Activated CD8-positive, alpha-beta T cell treated with anti-CD3 and anti-CD28 coated beads for 36 hours (primary cell): ENCODE measurements around the gene TMEM215. TPM values are rescaled to one million over a fixed set of nuclear protein-coding genes. Genes with fewer than 3 reads are reported as not detected.

Experiments used
- ATAC-seq: fragments of 200-7000 bp; cut with Tn5 transposase; one replicate; pipeline ENCODE4 v1.10.0; 2021; ENCODE audit warnings: mild to moderate bottlenecking, moderate library complexity
- CTCF ChIA-PET: fragments of 350-600 bp; sonication (Branson Sonifier 250); formaldehyde crosslinking; loops from one replicate; lab custom pipeline; 2021; ENCODE audit warnings: antibody characterized with exemption; lab: Charles Lee
- POLR2A ChIA-PET: fragments of 350-600 bp; sonication (Branson Sonifier 250); formaldehyde crosslinking; loops from one replicate; lab custom pipeline; 2021; ENCODE audit warnings: antibody characterized with exemption; lab: Charles Lee
- DNase-seq: peaks from one replicate; pipeline ENCODE4 v3.0.0-alpha.2; 2020
- H3K27ac Mint-ChIP-seq: one replicate; pipeline ENCODE4 v1.8.0; 2021; ENCODE audit warnings: mild to moderate bottlenecking, mixed read lengths
- H3K27me3 Mint-ChIP-seq: one replicate; pipeline ENCODE4 v1.8.0; 2021; ENCODE audit warnings: mixed read lengths
- H3K36me3 Mint-ChIP-seq: one replicate; pipeline ENCODE4 v1.8.0; 2021; ENCODE audit warnings: low read depth, mixed read lengths
- H3K4me1 Mint-ChIP-seq: one replicate; pipeline ENCODE4 v1.8.0; 2021; ENCODE audit warnings: low read depth, mixed read lengths
- H3K4me3 Mint-ChIP-seq: one replicate; pipeline ENCODE4 v1.8.0; 2021; ENCODE audit warnings: mild to moderate bottlenecking, moderate library complexity, mixed read lengths
- H3K9me3 Mint-ChIP-seq: one replicate; pipeline ENCODE4 v1.8.0; 2021; ENCODE audit warnings: mixed read lengths
- intact Hi-C: fragments of 100-400 bp; cut with micrococcal nuclease; formaldehyde crosslinking; loops from one replicate; pipeline ENCODE4 v1.10.0; 2022
- total RNA-seq, 2 experiments: library from RNA; stranded (reverse); gene quantifications; one replicate each; pipeline ENCODE4 v1.2.3, GENCODE V29; 2021
- TF ChIP-seq, protein P1 (sequence below): fragments of 200-600 bp; IDR thresholded peaks from one replicate; pipeline ENCODE4 v1.8.0; 2022; ENCODE audit warnings: antibody characterized with exemption, mild to moderate bottlenecking

Gene TMEM215
- total RNA-seq, 2 experiments from 2014 or later = not detected

DNA sequence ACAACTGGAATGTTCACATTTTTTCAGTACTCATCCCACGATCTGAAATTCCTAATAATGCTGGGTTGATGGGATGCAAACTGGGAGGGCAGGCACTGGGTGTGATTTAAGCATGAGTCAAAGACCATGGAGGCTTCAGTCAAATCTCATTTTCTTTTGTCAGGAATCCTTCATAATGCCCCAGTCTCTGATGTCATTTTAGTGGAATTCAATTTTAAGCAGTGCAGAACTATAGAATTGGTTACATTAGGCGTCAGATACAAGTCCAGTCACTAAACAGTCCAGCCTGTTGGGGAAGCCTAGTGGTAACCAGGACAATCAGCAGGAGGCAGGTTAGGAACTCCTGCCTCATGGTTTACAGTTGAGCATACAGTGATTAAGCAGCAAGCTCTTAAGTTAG is 41.0 kb upstream of the TMEM215 start:
- TF ChIP-seq, protein P1, sequence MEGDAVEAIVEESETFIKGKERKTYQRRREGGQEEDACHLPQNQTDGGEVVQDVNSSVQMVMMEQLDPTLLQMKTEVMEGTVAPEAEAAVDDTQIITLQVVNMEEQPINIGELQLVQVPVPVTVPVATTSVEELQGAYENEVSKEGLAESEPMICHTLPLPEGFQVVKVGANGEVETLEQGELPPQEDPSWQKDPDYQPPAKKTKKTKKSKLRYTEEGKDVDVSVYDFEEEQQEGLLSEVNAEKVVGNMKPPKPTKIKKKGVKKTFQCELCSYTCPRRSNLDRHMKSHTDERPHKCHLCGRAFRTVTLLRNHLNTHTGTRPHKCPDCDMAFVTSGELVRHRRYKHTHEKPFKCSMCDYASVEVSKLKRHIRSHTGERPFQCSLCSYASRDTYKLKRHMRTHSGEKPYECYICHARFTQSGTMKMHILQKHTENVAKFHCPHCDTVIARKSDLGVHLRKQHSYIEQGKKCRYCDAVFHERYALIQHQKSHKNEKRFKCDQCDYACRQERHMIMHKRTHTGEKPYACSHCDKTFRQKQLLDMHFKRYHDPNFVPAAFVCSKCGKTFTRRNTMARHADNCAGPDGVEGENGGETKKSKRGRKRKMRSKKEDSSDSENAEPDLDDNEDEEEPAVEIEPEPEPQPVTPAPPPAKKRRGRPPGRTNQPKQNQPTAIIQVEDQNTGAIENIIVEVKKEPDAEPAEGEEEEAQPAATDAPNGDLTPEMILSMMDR = no peak
- no peaks in the 10 kb centered on the region for H3K36me3 Mint-ChIP-seq
- POLR2A ChIA-PET = no interaction called here
- DNase-seq (no peak), ATAC-seq (no peak)
- H3K4me1 Mint-ChIP-seq = no peaks in the 10 kb centered on the region
- no peak overlapping the region for H3K4me3 Mint-ChIP-seq
- peaks cover 9% of the 10 kb centered on the region for H3K9me3 Mint-ChIP-seq
- no peak overlapping the region for H3K27ac Mint-ChIP-seq
- no peaks in the 10 kb centered on the region for H3K27me3 Mint-ChIP-seq
- intact Hi-C loops = no loop called here
- CTCF ChIA-PET = no interaction called here

DNA sequence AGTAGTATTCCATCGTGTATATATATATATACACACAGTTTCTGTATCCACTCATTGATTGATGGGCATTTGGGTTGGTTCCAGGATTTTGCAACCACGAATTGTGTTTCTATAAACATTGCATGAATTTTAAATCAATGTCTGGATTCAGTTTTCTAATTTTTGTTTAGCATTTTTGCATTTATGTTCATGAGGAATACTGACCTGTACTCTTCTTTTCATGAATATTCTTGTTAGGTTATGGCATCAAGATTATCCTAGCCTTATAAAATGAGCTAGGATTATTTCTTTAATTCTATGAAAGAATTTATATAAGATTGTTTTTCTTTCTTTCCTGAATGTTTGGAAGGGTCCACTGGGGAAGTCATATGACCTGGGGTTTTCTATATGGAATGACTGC is 35.3 kb upstream of the TMEM215 start:
- intact Hi-C loops = no loop called here
- peaks cover 7% of the 10 kb centered on the region for H3K27me3 Mint-ChIP-seq
- no peak overlapping the region for H3K4me3 Mint-ChIP-seq
- DNase-seq (no peak), ATAC-seq (no peak)
- peaks cover 9% of the 10 kb centered on the region for H3K9me3 Mint-ChIP-seq
- no peaks in the 10 kb centered on the region for H3K4me1 Mint-ChIP-seq
- CTCF ChIA-PET = no interaction called here
- TF ChIP-seq, protein P1 = no peak
- H3K27ac Mint-ChIP-seq = no peak overlapping the region
- POLR2A ChIA-PET = no interaction called here
- no peaks in the 10 kb centered on the region for H3K36me3 Mint-ChIP-seq

DNA sequence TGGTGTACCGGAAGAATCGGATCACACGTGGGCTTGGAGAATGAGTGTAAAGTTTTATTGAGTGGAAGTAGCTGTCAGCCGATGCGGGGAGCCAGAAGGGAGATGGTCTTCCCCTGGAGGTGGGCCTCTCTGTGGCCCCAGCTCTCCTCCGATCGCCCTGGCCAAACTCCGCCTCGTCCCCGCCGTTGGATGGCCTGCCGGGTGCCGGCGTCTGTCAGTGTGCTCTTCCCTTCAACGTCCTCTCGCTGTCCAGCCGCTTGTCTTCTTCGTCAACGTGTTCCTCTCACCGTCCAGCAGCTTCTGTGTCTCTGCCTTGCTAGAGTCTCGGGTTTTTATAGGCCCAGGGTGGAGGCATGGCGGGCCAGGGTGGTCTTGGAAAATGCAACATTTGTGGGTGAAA is 27.6 kb upstream of the TMEM215 start:
- TF ChIP-seq, protein P1 = no peak

DNA sequence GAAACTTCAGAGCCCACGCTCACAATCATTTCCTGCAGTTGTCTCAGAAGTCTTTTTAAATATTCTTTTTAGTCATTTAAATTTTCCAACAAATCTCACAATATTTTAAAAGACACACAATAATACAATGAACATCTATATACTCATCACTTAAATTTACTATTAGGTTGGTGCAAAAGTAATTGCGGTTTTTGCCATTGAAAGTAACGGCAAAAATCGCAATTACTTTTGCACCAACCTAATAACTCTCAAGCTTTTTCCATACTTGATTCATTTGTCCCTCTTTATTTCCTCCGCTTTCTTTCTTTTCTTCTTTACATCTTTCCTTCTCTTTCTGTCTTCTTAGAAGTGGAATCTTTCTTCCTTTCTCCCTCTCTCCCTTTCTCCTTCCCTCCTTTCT is 19.2 kb upstream of the TMEM215 start:
- no peaks in the 10 kb centered on the region for H3K4me1 Mint-ChIP-seq
- no peaks in the 10 kb centered on the region for H3K9me3 Mint-ChIP-seq
- ChIA-PET CTCF (no interaction called here), POLR2A (no interaction called here)
- H3K4me3 Mint-ChIP-seq = no peak overlapping the region
- no peak for ATAC-seq
- no peak for DNase-seq
- intact Hi-C loops = no loop called here
- H3K36me3 Mint-ChIP-seq = no peaks in the 10 kb centered on the region
- TF ChIP-seq, protein P1 = no peak
- H3K27ac Mint-ChIP-seq = no peak overlapping the region
- peaks cover 10% of the 10 kb centered on the region for H3K27me3 Mint-ChIP-seq

More for the DNA sequence above, 27.6 kb upstream of the TMEM215 start:
- Mint-ChIP-seq H3K27me3 (peaks cover 7% of the 10 kb centered on the region), H3K9me3 (no peaks in the 10 kb centered on the region), H3K27ac (no peak overlapping the region), H3K36me3 (no peaks in the 10 kb centered on the region), H3K4me1 (no peaks in the 10 kb centered on the region), H3K4me3 (no peak overlapping the region)
- ChIA-PET CTCF (interaction anchor here (1.1 kb wide), 1 partner anchor 174 kb away, joined by 3 read pairs; no protein-coding TSS in a partner anchor), POLR2A (no interaction called here)
- ATAC-seq (no peak), DNase-seq (no peak)
- intact Hi-C loops = no loop called here

DNA sequence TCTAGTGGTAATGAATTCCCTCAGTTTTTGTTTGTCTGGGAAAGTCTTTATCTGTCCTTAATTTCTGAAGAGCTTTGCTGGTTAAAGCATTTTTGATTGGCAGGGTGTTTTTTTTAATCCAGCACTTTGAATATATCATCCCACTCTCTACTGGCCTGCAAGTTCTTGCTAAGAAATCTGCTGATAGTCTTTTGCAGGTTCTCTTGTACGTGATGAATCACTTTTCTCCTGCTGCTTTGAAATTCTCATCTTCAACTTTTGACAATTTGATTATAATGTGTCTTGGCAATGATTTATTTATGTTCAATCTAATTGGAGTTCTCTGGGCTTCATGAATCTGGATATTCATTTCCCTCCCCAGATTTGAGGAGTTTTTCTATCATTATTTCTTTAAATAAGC is 8.1 kb upstream of the TMEM215 start:
- POLR2A ChIA-PET = no interaction called here
- H3K27me3 Mint-ChIP-seq = peaks cover 4% of the 10 kb centered on the region
- no peak overlapping the region for H3K27ac Mint-ChIP-seq
- ATAC-seq = no peak
- H3K4me3 Mint-ChIP-seq = no peak overlapping the region
- TF ChIP-seq, protein P1 = no peak
- H3K9me3 Mint-ChIP-seq = peaks cover 21% of the 10 kb centered on the region
- intact Hi-C loops = no loop called here
- no peaks in the 10 kb centered on the region for H3K4me1 Mint-ChIP-seq
- no peaks in the 10 kb centered on the region for H3K36me3 Mint-ChIP-seq
- CTCF ChIA-PET = no interaction called here
- no peak for DNase-seq
